H1 (cell line): Measurements from ENCODE around the gene TNS3. TPM values are rescaled to one million over a fixed set of nuclear protein-coding genes. Genes with fewer than 3 reads are reported as not detected.

ENCODE experiments used
- CTCF ChIA-PET: fragments of 300-600 bp; sonication (Branson Sonifier 250); formaldehyde crosslinking; loops from one replicate; lab custom pipeline; 2021; ENCODE audit not compliant: partially characterized antibody; lab: Charles Lee
- POLR2A ChIA-PET: fragments of 300-600 bp; sonication (Branson Sonifier 250); formaldehyde crosslinking; loops from one replicate; lab custom pipeline; 2021; ENCODE audit warnings: inconsistent platforms; ENCODE audit not compliant: partially characterized antibody; lab: Charles Lee
- DNase-seq, 2 experiments: peaks; one replicate each; pipeline versions ENCODE4 v3.0.0 to v3.0.0-alpha.2; 2010 to 2022; ENCODE audit warnings: low spot score in 2 of 2, low read depth in 1 of 2, mixed read lengths in 1 of 2
- FAIRE-seq: peaks from 2 replicates; lab custom pipeline; 2011; peaks lifted over from hg19 to GRCh38; lab: Jason Lieb, UNC
- H2AFZ ChIP-seq: 2 replicates; pipeline ENCODE4 v1.8.1; 2012; ENCODE audit warnings: low read length, inconsistent platforms
- H2AK5ac ChIP-seq: 2 replicates; pipeline ENCODE4 v1.6.1; 2013; ENCODE audit warnings: low read depth, low read length
- H2BK120ac ChIP-seq: replicated peaks from 2 replicates; pipeline ENCODE3; 2013; ENCODE audit warnings: low read depth, low read length, inconsistent platforms
- H2BK12ac ChIP-seq: 2 replicates; pipeline ENCODE4 v1.6.1; 2013; ENCODE audit warnings: low read depth, low read length
- H2BK15ac ChIP-seq: 2 replicates; pipeline ENCODE4 v1.6.1; 2013; ENCODE audit warnings: low read length
- H2BK20ac ChIP-seq: 2 replicates; pipeline ENCODE4 v1.6.1; 2013; ENCODE audit warnings: low read length
- H2BK5ac ChIP-seq: 2 replicates; pipeline ENCODE4 v1.6.1; 2013; ENCODE audit warnings: low read depth, low read length
- H3K14ac ChIP-seq: 2 replicates; pipeline ENCODE4 v1.6.1; 2013; ENCODE audit warnings: inconsistent platforms; ENCODE audit not compliant: insufficient read length
- H3K18ac ChIP-seq: 2 replicates; pipeline ENCODE4 v1.6.1; 2013; ENCODE audit warnings: low read length; ENCODE audit errors: extremely low read depth
- H3K23ac ChIP-seq: 2 replicates; pipeline ENCODE4 v1.6.1; 2013; ENCODE audit warnings: inconsistent platforms; ENCODE audit not compliant: insufficient read length
- H3K23me2 ChIP-seq: 2 replicates; pipeline ENCODE4 v1.6.1; 2013; ENCODE audit warnings: low read depth, low read length
- H3K27ac ChIP-seq: 2 replicates; pipeline ENCODE4 v1.6.1; 2011; ENCODE audit warnings: low read depth, low read length, inconsistent platforms
- H3K27me3 ChIP-seq, 4 experiments: replicated peaks in 1 of 4; 1 replicate in 1 of 4; 2 replicates in 3 of 4; pipeline versions ENCODE4 v1.6.1 to v1.8.1; 2011 to 2013; ENCODE audit warnings: low read length in 3 of 4, mild to moderate bottlenecking in 3 of 4, inconsistent platforms in 2 of 4, mixed read lengths in 2 of 4, moderate library complexity in 1 of 4; ENCODE audit not compliant: control insufficient read depth in 3 of 4, insufficient read depth in 3 of 4; ENCODE audit errors: extremely low read depth in 1 of 4
- H3K36me3 ChIP-seq, 4 experiments: 2 replicates each; pipeline versions ENCODE4 v1.6.1 to v1.8.1; 2011 to 2013; ENCODE audit warnings: mild to moderate bottlenecking in 4 of 4, low read length in 3 of 4, moderate library complexity in 2 of 4, control low read depth in 1 of 4, inconsistent platforms in 1 of 4; ENCODE audit not compliant: insufficient read depth in 4 of 4, control insufficient read depth in 2 of 4
- H3K4ac ChIP-seq: replicated peaks from 2 replicates; pipeline ENCODE3; 2013; ENCODE audit warnings: low read length, low read depth, mixed read lengths, inconsistent platforms; ENCODE audit not compliant: insufficient read length
- H3K4me1 ChIP-seq, 4 experiments: replicated peaks in 1 of 4; 1 replicate in 1 of 4; 2 replicates in 3 of 4; pipeline versions ENCODE4 v1.6.1 to v1.8.1; 2011 to 2013; ENCODE audit warnings: low read length in 3 of 4, inconsistent platforms in 2 of 4, mixed read lengths in 1 of 4; ENCODE audit not compliant: insufficient read depth in 4 of 4, control insufficient read depth in 3 of 4
- H3K4me2 ChIP-seq, 2 experiments: 2 replicates each; pipeline versions ENCODE4 v1.6.1 to v1.8.1; 2011 to 2013; ENCODE audit warnings: low read depth in 2 of 2, low read length in 2 of 2, control low read depth in 1 of 2, inconsistent platforms in 1 of 2, mild to moderate bottlenecking in 1 of 2; ENCODE audit not compliant: insufficient read depth in 1 of 2
- H3K4me3 ChIP-seq, 4 experiments: fragments of 200-600, 300-600 bp in 1 of 4; sonication (generic), shearing (Covaris generic), sonication (Bioruptor Twin) in 1 of 4; 2 replicates each; pipeline versions ENCODE4 v1.5.1 to v1.8.1; 2011 to 2016; ENCODE audit warnings: low read length in 4 of 4, low read depth in 3 of 4, control low read depth in 2 of 4, inconsistent platforms in 2 of 4, mild to moderate bottlenecking in 2 of 4, mixed read lengths in 1 of 4, moderate library complexity in 1 of 4; ENCODE audit not compliant: insufficient read depth in 2 of 4; ENCODE audit errors: extremely low read depth in 1 of 4
- H3K56ac ChIP-seq: replicated peaks from 2 replicates; pipeline ENCODE3; 2013; ENCODE audit warnings: low read depth, mild to moderate bottlenecking, mixed read lengths, low read length, inconsistent platforms; ENCODE audit not compliant: insufficient read length
- H3K79me1 ChIP-seq: 2 replicates; pipeline ENCODE4 v1.6.1; 2013; ENCODE audit warnings: low read depth, low read length, control low read depth
- H3K79me2 ChIP-seq, 2 experiments: 2 replicates each; pipeline versions ENCODE4 v1.6.1 to v1.8.1; 2012 to 2013; ENCODE audit warnings: low read length in 2 of 2, mild to moderate bottlenecking in 2 of 2, inconsistent platforms in 1 of 2; ENCODE audit not compliant: insufficient read depth in 2 of 2, control insufficient read depth in 1 of 2
- H3K9ac ChIP-seq, 4 experiments: replicated peaks in 1 of 4; 1 replicate in 1 of 4; 2 replicates in 3 of 4; pipeline versions ENCODE4 v1.6.1 to v1.8.1; 2011 to 2013; ENCODE audit warnings: low read depth in 3 of 4, low read length in 3 of 4, control low read depth in 2 of 4, mild to moderate bottlenecking in 2 of 4, moderate library complexity in 2 of 4, inconsistent platforms in 1 of 4; ENCODE audit errors: extremely low read depth in 1 of 4
- H3K9me3 ChIP-seq, 2 experiments: 2 replicates each; pipeline versions ENCODE4 v1.6.1 to v1.8.1; 2012 to 2013; ENCODE audit warnings: mild to moderate bottlenecking in 2 of 2, moderate library complexity in 2 of 2, control low read depth in 1 of 2, inconsistent platforms in 1 of 2, low read depth in 1 of 2, low read length in 1 of 2, mixed read lengths in 1 of 2; ENCODE audit not compliant: insufficient read depth in 2 of 2
- H4K20me1 ChIP-seq, 2 experiments: replicated peaks in 1 of 2; 2 replicates each; pipeline versions ENCODE3 to v1.8.1; 2011 to 2013; ENCODE audit warnings: inconsistent platforms in 2 of 2, low read length in 2 of 2, mild to moderate bottlenecking in 1 of 2; ENCODE audit not compliant: insufficient read depth in 2 of 2, control insufficient read depth in 1 of 2
- H4K5ac ChIP-seq: 2 replicates; pipeline ENCODE4 v1.6.1; 2013; ENCODE audit warnings: low read length, low read depth, mixed read lengths, inconsistent platforms; ENCODE audit not compliant: insufficient read length
- H4K8ac ChIP-seq: 2 replicates; pipeline ENCODE4 v1.8.0; 2013; ENCODE audit warnings: mild to moderate bottlenecking, moderate library complexity, low read length, inconsistent platforms; ENCODE audit not compliant: insufficient read depth; ENCODE audit errors: extremely low read depth
- H4K91ac ChIP-seq: replicated peaks from 2 replicates; pipeline ENCODE3; 2013; ENCODE audit warnings: low read length, mixed read lengths, inconsistent platforms; ENCODE audit not compliant: insufficient read length
- CREB1 ChIP-seq: IDR thresholded peaks from 2 replicates; pipeline ENCODE4 v1.6.1; 2012; ENCODE audit warnings: inconsistent platforms
- CTBP2 ChIP-seq: IDR thresholded peaks from 2 replicates; pipeline ENCODE4 v1.7.0; 2011; ENCODE audit warnings: borderline replicate concordance, mild to moderate bottlenecking, moderate library complexity, mixed read lengths, low read length; ENCODE audit not compliant: insufficient read depth, insufficient read length
- KDM4A ChIP-seq: IDR thresholded peaks from one replicate; pipeline ENCODE4 v1.7.1; 2012; ENCODE audit warnings: low read depth, mild to moderate bottlenecking, moderate library complexity, low read length, inconsistent platforms; ENCODE audit not compliant: severe bottlenecking
- RAD21 ChIP-seq, 2 experiments: IDR thresholded peaks in 1 of 2; conservative IDR thresholded peaks in 1 of 2; 2 replicates each; pipeline ENCODE4 v1.6.1; 2011; ENCODE audit warnings: low read depth in 2 of 2, low read length in 2 of 2, improper control_type of control experiment in 1 of 2, inconsistent platforms in 1 of 2, mild to moderate bottlenecking in 1 of 2, moderate library complexity in 1 of 2
- RNF2 ChIP-seq: fragments of 200-900, 300-1000 bp; sonication (generic); IDR thresholded peaks from 2 replicates; pipeline ENCODE4 v1.7.1; 2016; ENCODE audit warnings: borderline replicate concordance, low read depth, mild to moderate bottlenecking, antibody characterized with exemption, low read length; ENCODE audit not compliant: poor library complexity, severe bottlenecking; ENCODE audit errors: missing control alignments
- RXRA ChIP-seq: IDR thresholded peaks from 2 replicates; pipeline ENCODE4 v1.6.1; 2011; ENCODE audit warnings: low read depth, mild to moderate bottlenecking, low read length, moderate library complexity; ENCODE audit not compliant: insufficient read depth
- WGBS, 2 experiments: shearing (Covaris generic) in 1 of 2; methylation state at CpG; one replicate each; pipeline versions ENCODE4 v1.1.6 to v1.1.7; 2013 to 2015; ENCODE audit warnings: low lambda C conversion rate in 2 of 2, mixed read lengths in 2 of 2, inconsistent platforms in 1 of 2, low coverage in 1 of 2, missing lambda C conversion rate in 1 of 2; ENCODE audit not compliant: insufficient replicate concordance in 2 of 2, insufficient coverage in 1 of 2, insufficient read length in 1 of 2; ENCODE audit errors: extremely low coverage in 1 of 2, missing lambda C conversion rate in 1 of 2; 5-methylcytosine and 5-hydroxymethylcytosine counted together
- polyA plus RNA-seq, 7 experiments: library from polyadenylated mRNA; depleted of rRNA in 3 of 7; stranded (reverse) in 5 of 7; unstranded in 2 of 7; fragments of >200 nt in 5 of 7; fragments of 200-250 nt in 2 of 7; gene quantifications; 1 replicate in 5 of 7; 2 replicates in 1 of 7; 4 replicates in 1 of 7; pipeline versions ENCODE4 v1.2.1 to v1.2.3, GENCODE V29; 2011 to 2013; ENCODE audit warnings: missing spikeins in 2 of 7, mixed read lengths in 2 of 7
- total RNA-seq: library from RNA; stranded (reverse); fragmentation: NEBNext Ultra II Directional; extraction: Animal tissue kit (Norgen Biotek cat#: 25700); gene quantifications from 2 replicates; pipeline ENCODE4 v1.2.1, GENCODE V29; 2021

TNS3 gene
- total and polyA plus RNA-seq, 2 of the 8 experiments (the other 6 are each of a cell fraction or from before 2014, with no cell fraction given): 11.9 to 24.2 TPM

GRCh38 chr7:47621979-47622561, 40.2 kb upstream of the TNS3 start:
- 77% methylated on average over 14 of the region's 14 CpGs; no CpG with 5 or more reads in 1 of the 2 experiments for WGBS, 2 experiments
- TF ChIP-seq CREB1: no peak
- TF ChIP-seq KDM4A: no peak
- no peak for TF ChIP-seq RNF2
- TF ChIP-seq RAD21 (IDR thresholded peaks at IDR 0.05 in 1 of 2, conservative IDR thresholded peaks at IDR 0.05 in 1 of 2; ENCODE audit: low read depth in 2 of 2, low read length in 2 of 2): no peak
- no peak for TF ChIP-seq CTBP2
- TF ChIP-seq RXRA: no peak
- ChIA-PET CTCF (interaction anchor here (0.7 kb wide), 2 partner anchors 22 to 174 kb away, joined by 3 read pairs; no protein-coding TSS in a partner anchor), POLR2A (no interaction called here)
- Histone ChIP-seq H2AFZ (0 out of 2 replicates have a peak overlapping the region, but pooled peaks have one; percentile 7), H4K91ac (no peak overlapping the region), H2AK5ac (0 out of 2 replicates have a peak overlapping the region, but pooled peaks have one; percentile 33), H3K79me1 (no peaks in the 10 kb centered on the region), H2BK120ac (no peak overlapping the region), H2BK20ac (0 out of 2 replicates have a peak overlapping the region, but pooled peaks have one; percentile 72), H3K79me2 (no peaks in the 10 kb centered on the region), H2BK5ac (no peak overlapping the region; the same call in 1 of the 2 replicates), H2BK15ac (no peak overlapping the region), H4K5ac (no peak overlapping the region), H2BK12ac (peak overlapping the region; percentile 68; the same call in 1 of the 2 replicates), H3K4me3 (no peak overlapping the region), H3K23ac (no peak overlapping the region), H3K9ac (no peak overlapping the region), H3K4ac (no peak overlapping the region), H3K4me2 (no peak overlapping the region; a peak in 1 of 4 replicates), H3K14ac (no peak overlapping the region), H3K27me3 (no peaks in the 10 kb centered on the region; a peak in 1 of 7 replicates), H3K4me1 (peaks cover 0 to 14% (median 10%) of the 10 kb centered on the region in 4 experiments; a peak in 6 of 7 replicates), H4K20me1 (no peaks in the 10 kb centered on the region), H3K36me3 (no peaks in the 10 kb centered on the region), H3K9me3 (no peaks in the 10 kb centered on the region), H3K18ac (no peak overlapping the region; the same call in 1 of the 2 replicates), H3K27ac (no peak overlapping the region), H4K8ac (no peak overlapping the region), H3K56ac (no peak overlapping the region), H3K23me2 (no peaks in the 10 kb centered on the region; the same call in 1 of the 2 replicates)
- no peak for DNase-seq
- FAIRE-seq: no peak
